Activated B cell treated with CpG ODN at 0.5 μM for 24 hours (primary cell): ENCODE results near the gene NUBPL. TPM values are rescaled to one million over a fixed set of nuclear protein-coding genes. Genes with fewer than 3 reads are reported as not detected.
"Not testable (repeated sequence)": the region's sequence is repeated elsewhere in the genome, so short reads cannot be mapped to it uniquely, and the experiment has no call there.

Experiments
- ATAC-seq: fragments of 200-7000 bp; cut with Tn5 transposase; one replicate; pipeline ENCODE4 v1.10.0; 2021; ENCODE audit warnings: low read depth, mild to moderate bottlenecking, moderate library complexity
- CTCF ChIA-PET: fragments of 350-600 bp; sonication (Branson Sonifier 250); formaldehyde crosslinking; loops from one replicate; lab custom pipeline; 2021; ENCODE audit warnings: antibody characterized with exemption; lab: Charles Lee
- POLR2A ChIA-PET: fragments of 350-600 bp; sonication (Branson Sonifier 250); formaldehyde crosslinking; loops from one replicate; lab custom pipeline; 2021; ENCODE audit warnings: antibody characterized with exemption; lab: Charles Lee
- DNase-seq: peaks from one replicate; pipeline ENCODE4 v3.0.0; 2022
- H3K27ac Mint-ChIP-seq: one replicate; pipeline ENCODE4 v1.8.0; 2020; ENCODE audit warnings: mixed read lengths
- H3K27me3 Mint-ChIP-seq: one replicate; pipeline ENCODE4 v1.8.0; 2021; ENCODE audit warnings: mixed read lengths
- H3K36me3 Mint-ChIP-seq: one replicate; pipeline ENCODE4 v1.8.0; 2021; ENCODE audit warnings: low read depth, mixed read lengths
- H3K4me1 Mint-ChIP-seq: one replicate; pipeline ENCODE4 v1.8.0; 2021; ENCODE audit warnings: mixed read lengths
- H3K4me3 Mint-ChIP-seq: one replicate; pipeline ENCODE4 v1.8.0; 2020; ENCODE audit warnings: mild to moderate bottlenecking, mixed read lengths
- H3K9me3 Mint-ChIP-seq: one replicate; pipeline ENCODE4 v1.8.0; 2020; ENCODE audit warnings: mixed read lengths
- intact Hi-C: fragments of 100-400 bp; cut with micrococcal nuclease; formaldehyde crosslinking; loops from one replicate; pipeline ENCODE4 v1.15.1; 2024
- total RNA-seq: library from RNA; stranded (reverse); gene quantifications from 2 replicates; pipeline ENCODE4 v1.2.3, GENCODE V29; 2022
- TF ChIP-seq, protein P1 (sequence below): fragments of 200-600 bp; IDR thresholded peaks from one replicate; pipeline ENCODE4 v1.8.0; 2022; ENCODE audit warnings: antibody characterized with exemption, mild to moderate bottlenecking

NUBPL gene
- total RNA-seq, 1 donor from 2014 or later = 11.7 TPM

DNA sequence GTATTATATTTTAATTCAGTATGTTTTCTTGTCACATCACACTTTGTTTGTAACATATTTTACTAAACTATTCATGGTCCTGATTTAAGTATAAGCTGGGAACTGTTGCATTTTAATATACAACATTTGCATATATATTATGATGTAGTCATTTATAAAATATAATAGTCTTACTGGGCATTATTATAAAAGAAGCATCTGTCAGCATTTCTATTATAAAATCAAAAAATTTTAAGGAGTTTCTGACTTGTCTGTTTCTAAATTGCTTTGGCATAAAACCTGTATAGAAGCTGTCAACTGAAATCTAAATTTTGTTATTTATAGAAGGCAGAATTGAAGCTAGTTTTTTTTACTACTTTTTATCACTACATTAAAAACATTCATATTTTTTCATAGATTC, 166.6 kb downstream of the NUBPL start:
- H3K9me3 Mint-ChIP-seq = peaks cover 13% of the 10 kb centered on the region
- H3K27me3 Mint-ChIP-seq = no peaks in the 10 kb centered on the region
- H3K27ac Mint-ChIP-seq = no peak overlapping the region
- no peak for DNase-seq
- peaks cover 22% of the 10 kb centered on the region for H3K36me3 Mint-ChIP-seq
- H3K4me3 Mint-ChIP-seq = no peak overlapping the region
- H3K4me1 Mint-ChIP-seq = no peaks in the 10 kb centered on the region
- POLR2A ChIA-PET = no interaction called here
- intact Hi-C loops = no loop called here
- no peak for ATAC-seq
- CTCF ChIA-PET = no interaction called here
- TF ChIP-seq, protein P1, sequence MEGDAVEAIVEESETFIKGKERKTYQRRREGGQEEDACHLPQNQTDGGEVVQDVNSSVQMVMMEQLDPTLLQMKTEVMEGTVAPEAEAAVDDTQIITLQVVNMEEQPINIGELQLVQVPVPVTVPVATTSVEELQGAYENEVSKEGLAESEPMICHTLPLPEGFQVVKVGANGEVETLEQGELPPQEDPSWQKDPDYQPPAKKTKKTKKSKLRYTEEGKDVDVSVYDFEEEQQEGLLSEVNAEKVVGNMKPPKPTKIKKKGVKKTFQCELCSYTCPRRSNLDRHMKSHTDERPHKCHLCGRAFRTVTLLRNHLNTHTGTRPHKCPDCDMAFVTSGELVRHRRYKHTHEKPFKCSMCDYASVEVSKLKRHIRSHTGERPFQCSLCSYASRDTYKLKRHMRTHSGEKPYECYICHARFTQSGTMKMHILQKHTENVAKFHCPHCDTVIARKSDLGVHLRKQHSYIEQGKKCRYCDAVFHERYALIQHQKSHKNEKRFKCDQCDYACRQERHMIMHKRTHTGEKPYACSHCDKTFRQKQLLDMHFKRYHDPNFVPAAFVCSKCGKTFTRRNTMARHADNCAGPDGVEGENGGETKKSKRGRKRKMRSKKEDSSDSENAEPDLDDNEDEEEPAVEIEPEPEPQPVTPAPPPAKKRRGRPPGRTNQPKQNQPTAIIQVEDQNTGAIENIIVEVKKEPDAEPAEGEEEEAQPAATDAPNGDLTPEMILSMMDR = no peak

DNA sequence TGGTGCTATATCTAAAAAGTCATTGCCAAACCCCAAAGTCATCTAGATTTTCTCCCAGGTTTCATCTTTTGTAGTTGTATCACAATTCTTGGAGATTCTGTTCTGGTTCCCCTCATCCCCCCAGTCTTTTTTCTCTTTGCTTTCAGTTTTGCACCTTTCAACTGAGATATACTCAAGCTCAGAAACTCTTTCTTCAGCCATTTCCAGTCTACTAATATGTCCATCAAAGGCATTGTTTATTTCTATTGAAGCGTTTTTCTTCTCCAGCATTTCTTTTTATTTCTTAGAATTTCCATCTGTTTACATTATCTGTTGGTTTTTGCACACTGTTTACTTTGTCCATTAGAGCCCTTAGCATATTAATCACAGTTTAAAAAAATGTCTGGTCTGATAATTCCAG, 179.5 kb downstream of the NUBPL start:
- ATAC-seq (no peak), DNase-seq (no peak)
- Mint-ChIP-seq H3K36me3 (peaks cover 24% of the 10 kb centered on the region), H3K4me3 (no peak overlapping the region), H3K4me1 (no peaks in the 10 kb centered on the region), H3K27ac (no peak overlapping the region), H3K9me3 (peaks cover 14% of the 10 kb centered on the region), H3K27me3 (no peaks in the 10 kb centered on the region)
- ChIA-PET POLR2A (no interaction called here), CTCF (no interaction called here)
- intact Hi-C loops = no loop called here
- TF ChIP-seq, protein P1 = no peak

DNA sequence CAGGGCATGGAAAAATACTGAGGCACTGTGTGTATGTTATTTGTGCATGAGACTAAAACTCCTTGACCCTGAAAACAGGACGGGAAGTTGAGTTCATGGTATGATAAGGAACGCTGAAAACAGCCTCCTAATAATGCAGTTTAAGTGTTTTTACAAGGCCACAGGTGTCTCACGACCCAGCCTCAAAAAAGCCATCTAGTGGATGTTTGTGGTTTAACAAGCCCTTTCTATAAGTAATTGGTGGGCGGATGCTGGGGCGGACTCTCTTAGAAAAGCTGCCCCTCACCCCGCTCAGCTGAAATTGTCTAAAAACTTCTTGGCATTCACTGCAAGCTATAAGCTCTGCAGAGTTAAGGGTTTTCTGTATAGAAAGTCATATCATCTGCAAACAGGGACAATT, 184.5 kb downstream of the NUBPL start:
- H3K4me1 Mint-ChIP-seq = no peaks in the 10 kb centered on the region
- no peak overlapping the region for H3K27ac Mint-ChIP-seq
- TF ChIP-seq, protein P1 = no peak
- H3K9me3 Mint-ChIP-seq = peaks cover 30% of the 10 kb centered on the region
- no peaks in the 10 kb centered on the region for H3K27me3 Mint-ChIP-seq
- ChIA-PET CTCF (no interaction called here), POLR2A (no interaction called here)
- no peak overlapping the region for H3K4me3 Mint-ChIP-seq
- no peak for DNase-seq
- no peak for ATAC-seq
- peaks cover 43% of the 10 kb centered on the region for H3K36me3 Mint-ChIP-seq
- intact Hi-C loops = no loop called here

DNA sequence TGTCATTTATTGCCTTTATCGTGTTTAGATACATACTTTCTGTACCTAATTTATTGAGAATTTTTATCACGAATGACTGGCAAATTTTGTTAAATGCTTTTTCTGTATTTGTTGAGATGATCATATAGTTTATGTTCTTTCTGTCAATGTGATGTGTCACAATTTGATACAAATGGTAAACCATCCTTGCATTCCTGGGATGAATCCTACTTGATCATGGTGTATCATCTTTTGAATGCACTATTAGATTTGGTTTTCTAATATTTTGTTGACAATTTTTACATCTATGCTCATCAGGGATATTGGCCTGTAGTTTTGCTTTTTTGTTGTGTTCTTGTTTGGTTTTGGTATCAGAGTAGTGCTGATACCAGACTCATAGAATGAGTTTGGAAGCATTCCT, 185.1 kb downstream of the NUBPL start:
- DNase-seq = no peak
- Mint-ChIP-seq H3K4me3 (no peak overlapping the region), H3K27me3 (no peaks in the 10 kb centered on the region), H3K4me1 (no peaks in the 10 kb centered on the region), H3K27ac (no peak overlapping the region), H3K36me3 (peaks cover 47% of the 10 kb centered on the region), H3K9me3 (peaks cover 30% of the 10 kb centered on the region)
- TF ChIP-seq, protein P1 = no peak
- no peak for ATAC-seq
- intact Hi-C loops = no loop called here
- ChIA-PET POLR2A (no interaction called here), CTCF (no interaction called here)

DNA sequence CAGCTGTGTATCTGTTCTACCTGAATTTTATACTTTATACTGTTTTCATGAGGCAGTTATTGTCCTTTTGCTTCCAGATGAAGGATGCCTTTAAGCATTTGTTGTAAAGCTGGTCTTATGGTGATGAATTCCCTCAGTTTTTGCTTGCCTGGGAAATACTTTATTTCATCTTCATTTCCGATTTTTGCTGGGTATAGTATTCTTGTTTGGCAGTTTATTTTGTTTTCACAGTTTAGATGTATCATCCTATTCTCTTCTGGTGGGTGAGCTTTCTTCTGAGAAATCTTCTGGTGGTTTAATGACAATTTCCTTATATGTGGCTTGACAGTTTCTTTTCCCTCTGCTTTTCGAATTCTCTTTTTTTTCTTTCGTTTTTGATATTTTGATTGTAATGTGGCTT, 188.1 kb downstream of the NUBPL start:
- TF ChIP-seq, protein P1 = no peak
- ChIA-PET CTCF (no interaction called here), POLR2A (no interaction called here)
- Mint-ChIP-seq H3K36me3 (peaks cover 56% of the 10 kb centered on the region), H3K27me3 (no peaks in the 10 kb centered on the region), H3K4me1 (peaks cover 1% of the 10 kb centered on the region), H3K9me3 (peaks cover 41% of the 10 kb centered on the region), H3K4me3 (no peak overlapping the region), H3K27ac (no peak overlapping the region)
- intact Hi-C loops = no loop called here
- ATAC-seq = no peak
- no peak for DNase-seq

DNA sequence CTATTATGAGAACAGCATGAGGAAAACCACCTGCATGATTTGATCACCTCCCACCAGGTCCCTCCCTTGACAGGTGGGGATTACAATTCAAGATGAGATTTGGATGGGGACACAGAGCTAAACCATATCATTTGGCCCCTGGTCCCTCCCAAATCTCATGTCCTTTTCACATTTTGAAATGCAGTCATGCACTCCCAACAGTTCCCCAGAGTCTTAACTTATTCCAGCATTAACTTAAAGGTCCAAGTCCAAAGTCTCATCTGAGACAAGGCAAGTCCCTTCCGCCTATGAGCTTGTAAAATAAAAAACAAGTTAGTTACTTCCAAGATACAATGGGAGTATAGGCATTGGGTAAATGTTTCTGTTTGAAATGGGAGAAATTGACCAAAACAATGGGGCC, 189.8 kb downstream of the NUBPL start:
- CTCF ChIA-PET = not testable (repeated sequence)

More for the DNA sequence above, 189.8 kb downstream of the NUBPL start:
- Mint-ChIP-seq H3K9me3 (peaks cover 42% of the 10 kb centered on the region), H3K36me3 (peaks cover 48% of the 10 kb centered on the region)
- ATAC-seq, POLR2A ChIA-PET, H3K27ac Mint-ChIP-seq, H3K4me3 Mint-ChIP-seq, H3K27me3 Mint-ChIP-seq, intact Hi-C loops, DNase-seq, H3K4me1 Mint-ChIP-seq: not testable (repeated sequence)
